SH-SY5Y (cell line): ENCODE data around the gene SF3A2.

Source experiments
- GATA2 ChIP-seq: IDR thresholded peaks from 2 replicates; pipeline ENCODE4 v1.6.1; 2011; ENCODE audit warnings: mild to moderate bottlenecking, low read depth, low read length
- GATA3 ChIP-seq: IDR thresholded peaks from 2 replicates; pipeline ENCODE4 v1.6.1; 2011; ENCODE audit warnings: low read depth, mild to moderate bottlenecking, low read length, moderate library complexity

DNA sequence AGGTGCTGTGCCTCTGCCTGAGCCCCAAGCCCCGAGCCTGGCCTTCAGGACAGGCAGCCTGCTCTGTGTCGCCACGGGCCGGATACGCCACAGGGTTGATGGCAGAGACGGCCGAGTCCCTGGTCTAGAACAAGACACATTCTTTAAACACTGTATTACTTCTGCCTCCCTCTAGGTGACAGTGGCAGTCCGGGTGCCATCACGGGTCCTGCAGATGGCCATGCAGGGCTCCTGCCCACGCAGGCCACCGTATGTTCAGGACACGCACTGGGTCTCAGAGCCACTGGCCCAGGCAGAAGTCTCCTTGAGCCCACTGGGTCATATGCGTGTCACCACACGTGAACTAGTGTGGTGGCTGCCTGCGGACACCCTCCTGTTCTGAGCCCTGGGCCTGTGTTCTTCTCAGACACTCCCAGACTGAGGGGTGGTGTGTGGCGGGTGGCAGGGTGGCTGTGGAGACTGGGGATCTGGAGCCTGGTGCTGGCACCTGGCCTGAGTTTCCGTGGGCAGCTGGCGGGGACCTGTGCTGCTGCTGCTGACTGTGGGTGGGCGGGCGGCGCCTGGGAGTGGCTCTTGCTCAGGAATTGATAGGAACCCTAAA is 4.9 kb upstream of the SF3A2 start:
- TF ChIP-seq GATA2 (no peak), GATA3 (no peak)
